ENCODE measurements around the gene MYG1. TPM values are rescaled to one million over a fixed set of nuclear protein-coding genes. Genes with fewer than 3 reads are reported as not detected.

The MYG1 gene
- total RNA-seq, 1 experiment from 2014 or later, result 82.5 TPM

- H3K27ac ChIP-seq, result peak overlapping the region; percentile 29
- H3K4me3 ChIP-seq, result no peak overlapping the region
- H3K4me2 ChIP-seq, result peak overlapping the region; percentile 27
- H4K20me1 ChIP-seq (ENCODE audit: insufficient read depth), result no peaks in the 10 kb centered on the region
- H3K4me1 ChIP-seq (replicated peaks; ENCODE audit: insufficient read depth), result peaks cover 6% of the 10 kb centered on the region
- intact Hi-C loops (cut with micrococcal nuclease; ENCODE audit: unreplicated experiment), result no loop called here
- no peaks in the 10 kb centered on the region for H3K27me3 ChIP-seq (ENCODE audit: insufficient read depth, low read depth)
- no peaks in the 10 kb centered on the region for H3K36me3 ChIP-seq (ENCODE audit: low read depth)
- no peak for TF ChIP-seq CTCF (conservative IDR thresholded peaks at IDR 0.05)
- no peak for TF ChIP-seq EZH2 (IDR thresholded peaks at IDR 0.05; ENCODE audit: low read depth)
- peaks cover 15% of the 10 kb centered on the region for H3F3A ChIP-seq (ENCODE audit: insufficient read depth, low read depth)
- H2AFZ ChIP-seq, result no peak overlapping the region
- H3K9me3 ChIP-seq (ENCODE audit: insufficient read depth, low read depth), result no peaks in the 10 kb centered on the region
- no peaks in the 10 kb centered on the region for H3K9me2 ChIP-seq (ENCODE audit: insufficient read depth)
- H3K79me2 ChIP-seq (ENCODE audit: low read depth), result no peaks in the 10 kb centered on the region
- no TSS peak for BruUV-seq (replicated peaks)
- ChIA-PET POLR2A (ENCODE audit: unreplicated experiment) (interaction anchor here (0.7 kb wide), 1 partner anchor 145 kb away, joined by 4 read pairs; no protein-coding TSS in a partner anchor), CTCF (interaction anchor here (0.6 to 2.1 kb wide), 4 partner anchors 16 to 299 kb away, joined by 3 to 24 read pairs (median 5); no protein-coding TSS in a partner anchor)
- no peak for DNase-seq
Measured at GRCh38 chr12:53353257-53353655, 53.8 kb downstream of the MYG1 start.

GRCh38 chr12:53355121-53355520 lies 55.6 kb downstream of the MYG1 start:
- H3K36me3 ChIP-seq (ENCODE audit: low read depth), result no peaks in the 10 kb centered on the region
- CTCF ChIA-PET, result interaction anchor here (0.6 to 0.7 kb wide), 3 partner anchors 26 to 309 kb away, joined by 4 to 9 read pairs (median 9); no protein-coding TSS in a partner anchor
- H3K4me3 ChIP-seq, result no peak overlapping the region
- no peak for TF ChIP-seq EZH2 (IDR thresholded peaks at IDR 0.05; ENCODE audit: low read depth)
- no peak for TF ChIP-seq CTCF (conservative IDR thresholded peaks at IDR 0.05)
- no peaks in the 10 kb centered on the region for H4K20me1 ChIP-seq (ENCODE audit: insufficient read depth)
- H3F3A ChIP-seq (ENCODE audit: insufficient read depth, low read depth), result peaks cover 6% of the 10 kb centered on the region; the same call in 1 of the 2 replicates
- no peak overlapping the region for H3K27ac ChIP-seq
- H2AFZ ChIP-seq, result no peak overlapping the region
- no peaks in the 10 kb centered on the region for H3K27me3 ChIP-seq (ENCODE audit: insufficient read depth, low read depth)
- POLR2A ChIA-PET (ENCODE audit: unreplicated experiment), result no interaction called here
- intact Hi-C loops (cut with micrococcal nuclease; ENCODE audit: unreplicated experiment), result no loop called here
- DNase-seq, result no peak
- no TSS peak for BruUV-seq (replicated peaks)
- H3K9me2 ChIP-seq (ENCODE audit: insufficient read depth), result no peaks in the 10 kb centered on the region
- H3K9me3 ChIP-seq (ENCODE audit: insufficient read depth, low read depth), result no peaks in the 10 kb centered on the region
- H3K79me2 ChIP-seq (ENCODE audit: low read depth), result no peaks in the 10 kb centered on the region
- H3K4me1 ChIP-seq (replicated peaks; ENCODE audit: insufficient read depth), result peaks cover 6% of the 10 kb centered on the region
- no peak overlapping the region for H3K4me2 ChIP-seq

Other genes starting within 250 kb of the MYG1 start
- 8.5 and 11.5 TPM in 2 replicates for gene TNS2, start 249.6 kb upstream of the MYG1 start, total RNA-seq (2021)
- gene SPRYD3, start 220.3 kb upstream of the MYG1 start, total RNA-seq (2021), result 15.2 and 17.2 TPM in 2 replicates
- 290 and 333 TPM in 2 replicates for gene IGFBP6, start 202.0 kb upstream of the MYG1 start, total RNA-seq (2021)
- gene SOAT2, start 196.2 kb upstream of the MYG1 start, total RNA-seq (2021), result 0.70 and 0.79 TPM in 2 replicates
- 48.3 and 65.8 TPM in 2 replicates for gene ZNF740, start 119.0 kb upstream of the MYG1 start, total RNA-seq (2021)
- gene CSAD, start 118.8 kb upstream of the MYG1 start, total RNA-seq (2021), result 33.1 and 49.0 TPM in 2 replicates
- gene ITGB7, start 92.4 kb upstream of the MYG1 start, total RNA-seq (2021), result 2.4 and 3.3 TPM in 2 replicates
- 118 and 124 TPM in 2 replicates for gene RARG, start 67.5 kb upstream of the MYG1 start, total RNA-seq (2021)
- 37.4 and 42.0 TPM in 2 replicates for gene ESPL1, start 31.4 kb upstream of the MYG1 start, total RNA-seq (2021)
- 291 and 303 TPM in 2 replicates for gene PFDN5, start 4.2 kb upstream of the MYG1 start, total RNA-seq (2021)
- 53.4 and 67.3 TPM in 2 replicates for gene AAAS, start 21.9 kb downstream of the MYG1 start, total RNA-seq (2021)
- gene SP7, start 36.7 kb downstream of the MYG1 start, total RNA-seq (2021), result not detected in 2 replicates
- gene SP1, start 80.5 kb downstream of the MYG1 start, total RNA-seq (2021), result 72.9 and 118 TPM in 2 replicates
- gene AMHR2, start 124.2 kb downstream of the MYG1 start, total RNA-seq (2021), result not detected in 2 replicates
- 138 and 203 TPM in 2 replicates for gene PRR13, start 142.0 kb downstream of the MYG1 start, total RNA-seq (2021)
- 668 and 833 TPM in 2 replicates for gene PCBP2, start 152.4 kb downstream of the MYG1 start, total RNA-seq (2021)
- 14.7 and 18.3 TPM in 2 replicates for gene MAP3K12, start 199.8 kb downstream of the MYG1 start, total RNA-seq (2021)
- 47.8 and 53.3 TPM in 2 replicates for gene TARBP2, start 201.6 kb downstream of the MYG1 start, total RNA-seq (2021)
- not detected in 2 replicates for gene NPFF, start 207.8 kb downstream of the MYG1 start, total RNA-seq (2021)